Keratinocyte (primary cell): ENCODE results near the gene IL1RAPL2. TPM values are rescaled to one million over a fixed set of nuclear protein-coding genes. Genes with fewer than 3 reads are reported as not detected.

Source experiments
- DNase-seq: peaks from one replicate; pipeline ENCODE4 v3.0.0-alpha.2; 2011; ENCODE audit warnings: low read depth, missing footprints, low spot score
- FAIRE-seq: peaks from 2 replicates; lab custom pipeline; 2011; peaks lifted over from hg19 to GRCh38; lab: Jason Lieb, UNC
- H2AFZ ChIP-seq: 2 replicates; pipeline ENCODE4 v1.6.0; 2012; ENCODE audit warnings: low read length, control low read depth, inconsistent platforms; ENCODE audit not compliant: control insufficient read depth
- H3K27ac ChIP-seq: 2 replicates; pipeline ENCODE4 v1.5.1; 2011; ENCODE audit warnings: low read length; ENCODE audit not compliant: control insufficient read depth, insufficient read depth
- H3K27me3 ChIP-seq: 3 replicates; pipeline ENCODE4 v1.6.0; 2011; ENCODE audit warnings: low read length; ENCODE audit not compliant: control insufficient read depth, insufficient read depth; ENCODE audit errors: extremely low read depth
- H3K36me3 ChIP-seq, 2 experiments: 2 replicates in 1 of 2; 3 replicates in 1 of 2; pipeline ENCODE4 v1.5.1; 2011; ENCODE audit warnings: low read length in 2 of 2, mild to moderate bottlenecking in 1 of 2; ENCODE audit not compliant: control insufficient read depth in 2 of 2, insufficient read depth in 2 of 2; ENCODE audit errors: extremely low read depth in 1 of 2
- H3K4me1 ChIP-seq: 3 replicates; pipeline ENCODE4 v1.5.1; 2011; ENCODE audit warnings: low read length; ENCODE audit not compliant: control insufficient read depth, insufficient read depth; ENCODE audit errors: extremely low read depth
- H3K4me2 ChIP-seq: 3 replicates; pipeline ENCODE4 v1.6.0; 2011; ENCODE audit warnings: low read depth, low read length; ENCODE audit not compliant: control insufficient read depth, insufficient read depth; ENCODE audit errors: extremely low read depth
- H3K4me3 ChIP-seq, 3 experiments: fragments of 200-600 bp in 1 of 3; sonication (generic) in 1 of 3; 2 replicates in 2 of 3; 3 replicates in 1 of 3; pipeline ENCODE4 v1.5.1; 2011 to 2016; ENCODE audit warnings: low read length in 3 of 3, mild to moderate bottlenecking in 3 of 3, control low read depth in 2 of 3, inconsistent platforms in 1 of 3, low read depth in 1 of 3, mixed read lengths in 1 of 3, mixed run types in 1 of 3, moderate library complexity in 1 of 3; ENCODE audit not compliant: control insufficient read depth in 2 of 3, insufficient read depth in 2 of 3; ENCODE audit errors: extremely low read depth in 1 of 3
- H3K79me2 ChIP-seq: 2 replicates; pipeline ENCODE4 v1.6.0; 2012; ENCODE audit warnings: low read length; ENCODE audit not compliant: control insufficient read depth, insufficient read depth
- H3K9ac ChIP-seq: 3 replicates; pipeline ENCODE4 v1.6.0; 2011; ENCODE audit warnings: low read length; ENCODE audit not compliant: control insufficient read depth, insufficient read depth; ENCODE audit errors: extremely low read depth
- H3K9me1 ChIP-seq: 3 replicates; pipeline ENCODE4 v1.6.0; 2011; ENCODE audit warnings: low read length; ENCODE audit not compliant: control insufficient read depth, insufficient read depth; ENCODE audit errors: extremely low read depth
- H3K9me3 ChIP-seq: 2 replicates; pipeline ENCODE4 v1.5.1; 2012; ENCODE audit warnings: low read depth, low read length; ENCODE audit not compliant: control insufficient read depth
- H4K20me1 ChIP-seq: 3 replicates; pipeline ENCODE4 v1.6.0; 2011; ENCODE audit warnings: low read length; ENCODE audit not compliant: control insufficient read depth, insufficient read depth; ENCODE audit errors: extremely low read depth
- CTCF ChIP-seq, 3 experiments: IDR thresholded peaks in 1 of 3; conservative IDR thresholded peaks in 1 of 3; optimal IDR thresholded peaks in 1 of 3; 2 replicates in 2 of 3; 3 replicates in 1 of 3; pipeline versions ENCODE3 to v1.5.1; 2011; ENCODE audit warnings: low read length in 3 of 3, mild to moderate bottlenecking in 3 of 3, moderate library complexity in 2 of 3, control low read depth in 1 of 3, inconsistent platforms in 1 of 3; ENCODE audit not compliant: insufficient read depth in 2 of 3; ENCODE audit errors: extremely low read depth in 1 of 3
- EZH2 ChIP-seq: IDR thresholded peaks from one replicate; pipeline ENCODE4 v1.6.1; 2012; ENCODE audit warnings: inconsistent platforms, mild to moderate bottlenecking, low read length, moderate library complexity
- dilution Hi-C: fragments of 300-500 bp; cut with MboI; formaldehyde crosslinking; loops from one replicate; pipeline ENCODE4 v1.7.0; 2020; ENCODE audit warnings: low sequenced_read_pairs; ENCODE audit not compliant: extremely low pct_ligation_motif_present
- polyA plus RNA-seq, 5 experiments: library from polyadenylated mRNA; depleted of rRNA in 3 of 5; stranded (reverse) in 3 of 5; stranded (forward) in 1 of 5; unstranded in 1 of 5; fragments of >200 nt; gene quantifications; 1 replicate in 1 of 5; 2 replicates in 3 of 5; 3 replicates in 1 of 5; pipeline versions ENCODE4 v1.2.1 to v1.2.3, GENCODE V29; 2011 to 2012; ENCODE audit warnings: missing spikeins in 2 of 5, low read depth in 1 of 5, low replicate concordance in 1 of 5
- small RNA-seq, 3 experiments: library from RNA; depleted of rRNA; stranded (forward); fragments of <200 nt; gene quantifications; one replicate each; pipeline ENCODE3, GENCODE V24; 2012; ENCODE audit warnings: low read depth in 3 of 3, low replicate concordance in 1 of 3; ENCODE audit not compliant: insufficient read length in 3 of 3

IL1RAPL2 gene
- polyA plus RNA-seq, 1 donor (not counting 4 experiments of a cell fraction or from before 2014, with no cell fraction given) = 0.24 TPM

GRCh38 chrX:105816517-105816916 lies 1250.5 kb downstream of the IL1RAPL2 start:
- no peak for TF ChIP-seq CTCF (optimal IDR thresholded peaks at IDR 0.05 in 1 of 3, IDR thresholded peaks at IDR 0.05 in 1 of 3, conservative IDR thresholded peaks at IDR 0.05 in 1 of 3; ENCODE audit: extremely low read depth in 1 of 3, insufficient read depth in 2 of 3, low read length in 3 of 3)
- TF ChIP-seq EZH2 = no peak
- dilution Hi-C loops = no loop called here
- Histone ChIP-seq H3K79me2 (no peaks in the 10 kb centered on the region), H3K27ac (no peak overlapping the region), H3K4me2 (no peak overlapping the region), H3K9me1 (no peaks in the 10 kb centered on the region), H3K4me1 (no peaks in the 10 kb centered on the region), H3K36me3 (no peaks in the 10 kb centered on the region), H2AFZ (no peak overlapping the region), H3K27me3 (peaks cover 32% of the 10 kb centered on the region), H3K4me3 (no peak overlapping the region), H3K9ac (no peak overlapping the region), H4K20me1 (no peaks in the 10 kb centered on the region), H3K9me3 (peaks cover 2% of the 10 kb centered on the region)
- FAIRE-seq (no peak), DNase-seq (no peak)

Small RNAs within 50 kb of the gene (small RNA-seq; reads per million reads assigned to genes)
- gene RNU6-207P = 0 reads per million in 3 experiments
